Inferior parietal cortex (tissue), 1 donor: ENCODE data around the gene KCNQ1OT1.

Experiments
- DNase-seq: peaks from one replicate; pipeline ENCODE4 v3.0.0-alpha.2; 2016; ENCODE audit errors: extremely low spot score

Gene KCNQ1OT1

DNA sequence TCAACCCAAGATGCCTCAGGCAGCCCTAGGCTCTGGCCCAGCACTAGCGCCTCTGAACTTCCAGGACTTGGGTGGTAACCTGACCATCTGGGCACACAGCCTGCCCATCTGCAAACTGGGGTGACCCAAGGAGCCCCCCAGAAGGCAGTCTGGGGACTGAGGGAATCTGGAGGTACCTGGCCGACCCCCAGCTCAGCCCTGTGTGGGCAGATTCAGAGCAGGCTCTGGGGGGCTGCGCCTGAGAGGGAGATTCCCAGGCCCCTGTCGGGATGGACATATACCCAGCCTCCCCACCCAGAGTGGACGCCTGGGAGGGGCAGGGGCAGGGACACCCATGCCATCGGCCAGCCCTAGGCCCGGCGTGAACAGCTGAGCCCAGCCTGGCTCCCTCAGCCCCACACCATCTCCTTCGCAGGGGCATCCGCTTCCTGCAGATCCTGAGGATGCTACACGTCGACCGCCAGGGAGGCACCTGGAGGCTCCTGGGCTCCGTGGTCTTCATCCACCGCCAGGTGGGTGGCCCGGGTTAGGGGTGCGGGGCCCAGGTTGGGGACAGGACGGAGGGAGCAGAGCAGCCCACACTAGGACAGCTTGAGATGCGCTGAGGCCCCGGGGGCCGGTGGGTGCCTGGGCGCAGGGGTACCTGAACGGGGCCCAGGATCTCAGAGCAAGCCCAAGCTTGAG lies 128.1 kb downstream of the KCNQ1OT1 start:
- no peak for DNase-seq

DNA sequence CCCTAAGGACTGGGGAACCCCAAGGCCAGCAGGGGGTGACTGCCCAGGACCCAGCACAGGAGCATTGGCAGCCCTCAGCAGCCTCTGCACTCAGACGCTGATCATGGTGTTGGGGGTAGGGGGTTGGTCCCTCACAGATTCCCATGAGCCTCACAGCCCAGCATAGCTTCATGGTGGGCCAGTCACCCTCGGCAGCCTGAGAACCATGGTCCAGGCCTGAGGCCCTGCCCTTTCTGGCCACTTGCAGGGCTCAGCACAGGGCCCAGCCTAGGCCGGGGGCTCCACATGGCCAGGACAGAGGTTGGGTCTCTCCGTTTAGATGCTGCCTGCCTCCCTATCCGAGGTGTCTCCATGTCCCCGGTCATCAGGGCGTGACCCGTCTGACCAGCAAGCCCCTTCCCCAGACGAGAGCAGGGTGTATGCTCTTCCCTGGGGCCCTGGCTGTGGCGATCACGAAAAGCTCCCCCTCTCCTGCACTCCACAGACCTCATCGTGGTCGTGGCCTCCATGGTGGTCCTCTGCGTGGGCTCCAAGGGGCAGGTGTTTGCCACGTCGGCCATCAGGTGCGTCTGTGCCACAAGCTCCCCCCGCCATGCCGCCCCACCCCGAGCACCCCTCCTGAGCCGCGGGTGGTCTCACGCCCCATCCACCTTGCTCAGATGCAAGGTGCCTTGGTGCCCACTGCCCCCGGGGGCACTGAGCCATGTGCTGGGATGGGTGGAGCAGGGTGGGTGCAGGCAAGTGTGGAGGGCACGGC lies 128.8 kb downstream of the KCNQ1OT1 start:
- DNase-seq = no peak

DNA sequence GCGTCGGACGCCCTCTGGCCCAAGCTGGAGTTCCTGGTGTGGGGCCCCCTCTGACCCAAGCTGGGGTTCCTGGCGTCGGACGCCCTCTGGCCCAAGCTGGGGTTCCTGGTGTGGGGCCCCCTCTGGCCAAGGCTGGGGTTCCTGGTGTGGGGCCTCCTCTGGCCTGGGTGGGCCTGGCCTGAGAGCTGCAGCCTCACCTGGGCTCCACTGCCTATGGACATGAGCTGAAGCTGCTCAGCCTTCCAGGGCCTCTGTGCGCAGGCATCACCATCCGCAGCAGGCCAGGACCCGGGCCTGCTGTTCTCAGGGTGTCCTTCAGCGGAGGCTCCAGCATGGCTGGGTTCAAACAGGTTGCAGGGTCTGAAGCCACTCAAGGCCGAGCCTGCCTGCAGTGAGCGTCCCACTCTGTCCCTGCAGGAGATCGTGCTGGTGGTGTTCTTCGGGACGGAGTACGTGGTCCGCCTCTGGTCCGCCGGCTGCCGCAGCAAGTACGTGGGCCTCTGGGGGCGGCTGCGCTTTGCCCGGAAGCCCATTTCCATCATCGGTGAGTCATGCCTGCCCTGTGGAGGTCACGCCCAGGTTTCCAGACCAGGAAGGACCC lies 129.5 kb downstream of the KCNQ1OT1 start:
- no peak for DNase-seq

DNA sequence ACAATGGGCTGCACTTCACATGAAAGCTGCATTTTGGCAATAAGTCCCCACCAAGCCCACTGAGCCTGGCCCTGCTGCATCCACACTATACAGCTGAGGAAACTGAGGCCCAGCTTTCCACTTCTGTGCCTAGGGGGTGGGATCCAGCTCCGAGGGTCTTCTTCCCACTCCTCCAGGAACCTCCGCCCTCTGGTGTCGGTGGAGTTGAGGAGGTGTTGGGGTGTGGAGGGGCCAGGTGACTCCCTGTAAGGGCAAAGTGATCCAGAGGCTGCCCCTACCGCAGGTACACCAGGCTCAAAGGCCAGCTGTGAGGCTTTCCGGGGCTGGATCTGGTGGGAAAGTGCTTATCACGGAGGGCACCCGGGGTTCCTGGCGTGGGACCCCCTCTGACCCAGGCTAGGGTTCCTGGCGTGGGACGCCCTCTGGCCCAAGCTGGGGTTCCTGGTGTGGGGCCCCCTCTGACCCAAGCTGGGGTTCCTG lies 130.0 kb downstream of the KCNQ1OT1 start:
- DNase-seq = no peak

DNA sequence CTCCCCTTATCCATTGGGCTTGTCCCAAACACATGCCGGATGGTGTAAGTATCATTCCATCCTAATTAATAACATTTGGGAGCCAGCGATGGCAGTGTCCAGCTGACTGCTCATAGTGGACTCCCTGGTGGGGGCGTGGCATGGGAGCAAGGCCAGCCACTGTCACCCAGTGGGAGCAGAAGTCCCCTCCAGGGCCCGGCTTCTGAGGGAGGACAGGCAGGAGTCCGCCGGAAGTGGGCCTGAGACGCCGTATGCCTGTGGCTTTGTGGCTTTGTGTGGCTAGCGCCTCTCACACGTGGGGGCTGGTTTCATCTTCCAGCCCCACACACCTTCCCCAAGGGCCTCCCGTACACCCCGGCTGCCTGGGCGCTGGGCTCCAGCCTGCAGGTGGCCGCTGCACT lies 130.5 kb downstream of the KCNQ1OT1 start:
- DNase-seq = no peak

DNA sequence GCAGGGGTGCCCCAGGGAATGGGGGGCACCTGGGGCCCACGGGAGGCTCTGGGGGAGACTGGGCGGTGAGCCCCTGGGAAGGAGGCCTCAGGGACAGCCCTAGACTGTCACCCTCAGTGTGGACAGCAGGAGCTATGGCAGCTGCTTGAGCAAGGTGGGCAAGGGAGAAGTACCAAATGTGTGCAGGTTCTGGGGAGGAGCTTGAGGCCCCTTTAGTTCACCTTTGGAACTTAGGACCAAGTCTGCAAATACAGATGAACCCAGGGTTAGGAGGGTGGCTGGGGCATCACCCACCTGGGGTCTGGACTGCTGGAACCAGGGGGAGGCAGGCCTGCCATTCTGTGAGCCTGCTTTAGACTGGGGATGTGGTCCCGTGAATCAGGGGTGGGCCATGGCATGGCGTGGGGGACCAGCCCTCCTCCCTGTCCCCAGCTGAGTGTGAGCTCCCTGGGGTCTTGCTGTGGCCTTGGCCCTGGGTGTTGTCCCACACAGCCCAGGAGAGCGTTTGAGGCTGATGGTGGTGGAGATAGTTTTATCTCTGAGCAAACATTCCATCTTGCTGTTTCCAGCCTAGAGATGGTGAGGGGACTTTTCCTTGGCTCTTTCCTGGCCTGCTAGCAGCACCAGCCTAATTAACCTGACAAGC lies 132.6 kb downstream of the KCNQ1OT1 start:
- DNase-seq = no peak

DNA sequence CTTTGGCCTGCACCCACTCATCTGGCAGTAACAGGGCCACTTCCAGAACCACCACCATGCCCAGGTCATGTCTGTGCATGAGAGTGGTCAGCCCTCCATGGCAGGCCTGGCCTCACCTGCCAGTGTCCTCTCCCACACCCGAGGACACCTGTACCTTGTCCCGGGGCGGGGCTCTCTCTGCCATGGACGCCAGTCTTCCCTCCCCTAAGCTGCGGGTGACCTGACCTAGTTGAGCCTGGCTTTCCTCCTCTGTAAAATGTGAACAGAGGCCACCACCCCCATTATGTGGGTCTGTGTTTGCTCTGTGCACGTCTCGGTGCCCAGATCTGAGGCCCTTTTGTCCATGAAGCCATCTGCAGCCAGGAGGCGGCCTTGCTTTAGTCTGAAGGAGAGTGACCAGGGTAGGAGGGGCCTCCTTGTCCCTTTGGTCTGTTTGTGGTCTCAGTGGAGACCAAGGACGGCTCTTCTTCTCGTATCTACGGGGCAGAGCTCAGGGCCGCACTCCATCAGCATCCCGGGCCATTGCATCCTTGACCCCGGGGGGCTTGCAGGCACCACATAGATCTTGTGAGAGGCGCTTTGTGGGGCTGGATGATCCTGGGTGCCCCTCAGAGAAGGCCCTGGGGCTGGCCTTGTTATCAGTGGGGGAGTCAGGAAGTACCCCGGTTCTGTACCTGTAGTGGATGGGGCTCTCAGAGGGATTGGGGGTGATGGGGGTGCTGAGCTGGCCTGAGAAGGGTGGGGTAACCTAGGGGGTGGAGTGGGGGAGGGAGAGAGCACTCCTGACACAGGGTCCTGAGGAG lies 133.4 kb downstream of the KCNQ1OT1 start:
- DNase-seq = no peak

DNA sequence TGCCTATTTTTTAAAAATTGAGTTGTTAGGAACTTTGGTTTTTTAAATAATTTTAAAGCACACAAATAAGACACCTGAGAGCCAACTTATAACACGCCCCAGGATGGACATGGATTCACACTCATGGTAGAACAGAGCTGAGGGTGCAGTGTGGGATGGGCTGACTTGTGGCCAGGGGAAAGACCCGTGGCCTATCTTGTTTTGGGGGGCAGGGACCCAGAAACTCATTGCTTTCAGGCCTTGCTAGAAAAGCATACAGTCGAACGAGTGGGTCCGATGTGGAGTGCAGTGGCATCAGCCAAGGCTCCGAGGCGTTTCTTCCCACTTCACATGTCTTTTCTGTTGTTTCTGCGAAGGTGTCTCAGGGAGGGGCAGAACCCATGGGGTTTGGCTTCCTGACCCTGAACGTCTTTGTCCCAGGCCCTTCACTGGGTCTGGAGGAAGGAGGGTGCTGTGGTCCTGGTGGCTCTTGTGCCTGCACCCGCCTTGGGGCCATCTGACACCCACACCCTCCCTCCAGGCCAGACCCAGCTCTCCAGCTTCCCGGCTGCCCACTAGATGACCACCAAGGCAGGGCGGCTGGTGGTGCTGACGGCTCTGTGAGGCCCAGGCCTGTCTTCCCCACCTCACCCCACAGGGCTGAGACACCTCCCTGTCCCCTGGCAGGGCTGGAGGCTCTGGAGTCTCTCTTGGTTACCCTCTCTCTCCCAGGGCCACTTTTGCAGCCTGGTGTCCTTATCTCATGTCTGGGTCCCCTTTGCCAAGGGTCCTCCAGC lies 134.2 kb downstream of the KCNQ1OT1 start:
- DNase-seq = no peak

DNA sequence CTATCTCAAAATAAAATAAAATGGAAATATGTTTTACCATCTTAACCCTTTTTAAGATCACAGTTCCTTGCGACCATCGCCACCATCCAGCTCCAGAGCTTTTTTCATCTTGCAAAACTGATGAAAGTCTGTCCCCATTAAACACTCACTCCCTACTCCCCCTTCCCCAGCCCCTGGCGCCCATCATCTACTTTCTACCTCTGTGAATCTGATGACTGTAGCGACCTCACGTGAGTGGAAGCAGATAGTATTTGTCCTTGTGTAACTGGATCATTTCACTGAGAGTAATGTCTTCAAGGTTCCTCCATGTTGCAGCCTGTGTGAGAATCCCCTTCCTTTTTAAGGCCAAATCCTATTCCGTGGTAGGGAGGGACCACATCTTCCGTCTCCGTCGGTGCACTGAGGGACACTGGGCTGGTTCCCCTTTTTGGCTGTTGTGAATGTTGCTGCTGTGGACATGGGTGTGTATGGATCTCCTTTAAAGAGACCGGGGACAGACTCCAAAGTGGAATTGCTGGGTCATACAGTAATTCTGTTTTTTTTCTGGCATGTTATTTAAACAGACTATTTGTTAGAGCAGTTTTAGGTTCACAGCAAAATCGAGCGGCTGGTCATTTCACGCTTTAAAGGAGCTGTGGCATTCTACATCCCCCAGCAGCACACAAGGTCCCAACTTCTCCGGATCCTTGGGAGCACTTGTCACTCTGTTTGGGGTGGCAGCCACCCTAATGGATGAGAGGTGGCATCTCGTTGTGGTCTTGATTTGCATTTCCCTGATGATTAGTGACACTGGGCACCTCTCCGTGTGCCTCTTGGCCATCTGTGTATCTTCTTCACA lies 135.0 kb downstream of the KCNQ1OT1 start:
- no peak for DNase-seq

DNA sequence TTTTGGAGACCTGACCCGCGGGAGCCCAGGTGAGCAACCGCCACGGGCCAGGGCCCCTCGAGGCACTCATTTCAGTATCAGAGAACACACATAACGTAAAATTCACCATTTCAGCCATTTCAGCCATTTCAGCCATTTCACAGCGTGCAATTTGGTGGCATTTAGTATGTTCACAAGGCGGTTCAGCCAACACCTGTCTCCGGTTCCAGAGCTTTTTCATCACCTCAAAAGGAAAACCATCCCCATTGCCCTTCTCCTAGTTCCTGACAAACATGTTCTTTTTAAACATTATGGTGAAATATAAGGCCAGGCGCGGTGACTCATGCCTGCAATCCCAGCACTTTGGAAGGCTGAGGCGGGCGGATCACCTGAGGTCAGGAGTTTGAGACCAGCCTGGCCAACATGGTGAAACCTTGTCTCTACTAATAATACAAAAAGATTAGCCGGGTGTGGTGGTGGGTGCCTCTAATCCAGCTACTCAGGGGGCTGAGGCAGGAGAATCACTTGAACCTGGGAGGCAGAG lies 135.7 kb downstream of the KCNQ1OT1 start:
- DNase-seq = no peak

DNA sequence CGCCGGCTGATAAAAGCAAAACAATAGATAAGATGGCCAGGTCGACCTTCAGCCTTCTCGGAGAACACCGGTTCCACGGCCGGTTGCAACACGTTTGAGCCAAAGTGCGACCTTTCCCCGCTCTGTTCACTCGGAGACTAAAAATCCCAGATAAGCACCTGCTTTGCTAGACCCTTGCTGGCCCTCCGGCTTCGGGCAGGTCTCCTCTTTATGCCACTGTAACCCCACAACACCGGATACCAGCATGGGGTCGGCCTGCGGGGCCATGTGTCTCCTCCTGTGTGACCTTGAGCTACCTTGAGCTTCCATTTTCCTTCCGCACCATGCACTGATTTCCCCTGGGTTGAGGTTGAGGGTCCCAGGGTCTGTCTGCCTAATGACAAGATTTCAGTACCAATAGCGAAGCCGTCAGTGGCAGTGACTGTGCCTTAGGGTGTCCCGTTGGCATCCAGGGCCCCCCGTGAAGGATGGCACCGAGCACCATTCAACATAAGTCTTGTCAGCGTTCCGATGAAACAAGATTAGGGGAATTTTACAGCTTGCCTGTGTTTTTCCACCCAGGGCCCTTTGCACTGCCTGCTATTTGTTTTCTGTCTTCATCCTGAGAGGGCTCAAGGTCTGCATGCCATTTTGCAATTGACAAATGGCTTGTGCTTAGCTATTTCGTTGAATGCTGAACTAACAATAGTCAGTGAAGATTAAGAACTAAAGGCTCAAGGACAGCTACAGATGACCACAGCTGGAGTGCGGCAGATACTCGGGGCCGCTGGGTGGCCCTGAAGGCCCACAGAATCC lies 136.4 kb downstream of the KCNQ1OT1 start:
- no peak for DNase-seq

DNA sequence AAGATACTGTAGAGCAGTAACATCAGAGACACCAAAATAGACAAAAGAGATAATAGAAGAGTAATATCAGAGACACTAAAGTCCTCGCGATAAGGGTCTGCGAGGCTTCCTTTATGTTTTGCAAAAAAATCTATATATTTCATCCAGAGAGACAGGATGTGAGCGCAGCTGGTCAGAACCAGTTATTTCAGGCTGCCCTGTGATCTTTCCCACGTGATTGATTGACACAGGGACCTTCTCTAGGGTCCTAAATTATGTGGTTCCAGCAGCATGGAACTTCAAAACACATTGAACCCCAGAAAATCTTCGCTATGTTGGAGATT lies 136.9 kb downstream of the KCNQ1OT1 start:
- no peak for DNase-seq

DNA sequence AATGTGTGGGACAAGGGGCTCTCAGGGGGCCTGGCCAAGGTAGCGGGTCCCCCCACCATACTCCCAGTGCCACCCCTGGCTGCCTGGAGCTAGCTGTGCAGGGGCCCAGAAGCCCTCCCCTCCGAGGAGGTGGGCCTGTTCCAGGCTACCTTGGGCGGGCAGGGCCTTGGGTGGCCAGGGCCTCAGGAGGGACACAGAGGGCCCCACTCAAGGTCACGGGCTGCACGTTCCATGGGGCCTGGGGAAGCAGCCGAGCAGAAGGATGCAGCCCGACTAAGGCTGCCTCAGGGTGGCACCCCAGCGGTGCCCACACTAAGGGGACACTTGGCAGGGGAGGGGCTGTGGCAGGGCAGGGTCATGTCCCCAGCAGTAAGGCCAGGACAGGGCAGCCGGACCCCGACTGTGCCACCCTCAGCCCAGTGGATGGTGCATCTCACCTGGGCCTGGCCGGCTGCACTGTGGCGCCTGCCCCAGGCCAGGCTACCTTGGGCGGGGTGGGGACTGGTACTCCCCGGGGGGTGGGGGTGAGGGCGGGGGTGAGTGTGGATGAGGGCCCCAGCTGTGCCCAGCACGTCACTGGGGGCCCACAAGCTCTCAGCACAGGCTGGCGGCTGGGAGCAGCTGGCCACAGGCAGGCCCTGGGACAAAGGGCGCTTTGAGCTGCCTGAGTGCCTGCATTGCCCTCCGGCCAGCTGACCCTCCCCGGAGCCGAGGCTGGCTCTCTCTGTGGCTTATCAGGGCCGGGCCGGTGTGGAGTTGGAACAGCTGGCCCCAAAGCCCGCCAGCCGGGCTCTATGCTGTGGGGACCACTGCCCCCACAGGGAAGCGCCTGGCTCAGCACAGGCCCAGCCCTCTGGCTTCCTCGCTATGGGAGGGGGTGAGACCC lies 137.9 kb downstream of the KCNQ1OT1 start:
- peak; percentile 63 for DNase-seq

DNA sequence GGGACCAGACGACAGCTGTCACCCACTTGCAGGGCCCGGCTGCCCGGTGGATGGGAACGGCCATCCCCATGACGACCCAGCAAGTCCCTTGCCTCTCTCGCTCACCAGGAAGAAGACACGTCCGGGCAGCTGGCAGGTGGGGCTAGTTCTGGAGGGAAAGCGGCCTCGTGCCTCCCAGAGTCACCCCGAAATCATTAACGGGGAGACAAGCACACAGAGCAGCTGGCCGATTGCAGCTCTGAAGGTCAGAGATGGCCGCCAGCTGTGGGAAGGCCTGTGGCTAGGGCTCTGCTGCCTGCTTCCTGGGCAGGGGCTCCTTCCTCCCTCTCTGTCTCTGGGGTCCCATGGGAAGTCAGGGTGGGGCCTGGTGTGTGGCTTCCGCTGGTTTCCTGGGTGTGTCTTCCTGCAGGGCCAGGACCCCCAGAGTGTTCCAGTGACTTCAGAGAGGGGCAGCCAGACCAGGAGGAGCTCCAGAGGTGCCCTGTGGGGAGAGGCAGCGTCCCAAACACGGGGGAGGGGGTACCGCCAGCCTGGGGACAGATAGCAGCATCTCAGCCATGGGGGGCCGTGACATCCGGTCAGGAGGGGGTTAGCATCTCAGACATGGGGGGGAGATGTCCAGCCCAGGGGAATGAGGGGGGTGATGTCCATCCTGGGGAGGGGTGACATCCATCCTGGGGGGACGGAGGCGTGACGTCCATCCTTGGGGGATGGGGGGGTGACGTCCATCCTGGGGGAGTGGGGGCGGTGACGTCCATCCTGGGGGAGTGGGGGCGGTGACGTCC lies 140.1 kb downstream of the KCNQ1OT1 start:
- no peak for DNase-seq

DNA sequence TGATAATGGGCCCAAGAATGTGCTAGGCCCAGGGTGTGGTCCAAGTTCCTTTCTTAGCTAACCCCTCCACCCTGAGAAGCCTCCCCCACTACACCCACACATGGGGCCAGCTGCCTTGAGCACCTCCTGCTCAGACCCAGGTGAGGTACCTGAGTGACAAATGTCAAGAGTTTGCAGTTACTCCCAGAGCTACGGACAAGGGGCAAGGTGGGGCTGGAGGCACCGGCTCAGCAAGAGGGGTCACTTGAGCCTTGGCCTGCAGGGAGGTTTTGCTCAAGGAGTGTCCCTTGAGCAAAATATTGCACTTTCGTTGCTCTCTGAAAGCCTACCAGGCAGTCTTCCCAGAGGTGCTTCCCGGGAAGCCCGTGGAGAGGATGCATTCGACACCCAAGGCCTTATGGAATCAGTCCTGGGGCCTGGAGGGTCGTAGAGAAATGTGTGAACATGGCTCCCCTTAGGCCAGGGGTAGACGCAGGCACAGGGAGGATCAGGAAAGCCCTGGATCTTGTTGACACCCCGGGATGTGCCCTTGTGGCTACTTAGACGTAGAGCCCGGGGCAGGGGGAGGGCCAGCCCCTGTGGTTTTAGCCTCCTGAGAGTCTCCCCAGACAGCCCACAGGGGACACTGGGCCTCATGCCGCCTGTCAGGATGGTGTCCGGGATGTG lies 140.8 kb downstream of the KCNQ1OT1 start:
- DNase-seq = no peak

DNA sequence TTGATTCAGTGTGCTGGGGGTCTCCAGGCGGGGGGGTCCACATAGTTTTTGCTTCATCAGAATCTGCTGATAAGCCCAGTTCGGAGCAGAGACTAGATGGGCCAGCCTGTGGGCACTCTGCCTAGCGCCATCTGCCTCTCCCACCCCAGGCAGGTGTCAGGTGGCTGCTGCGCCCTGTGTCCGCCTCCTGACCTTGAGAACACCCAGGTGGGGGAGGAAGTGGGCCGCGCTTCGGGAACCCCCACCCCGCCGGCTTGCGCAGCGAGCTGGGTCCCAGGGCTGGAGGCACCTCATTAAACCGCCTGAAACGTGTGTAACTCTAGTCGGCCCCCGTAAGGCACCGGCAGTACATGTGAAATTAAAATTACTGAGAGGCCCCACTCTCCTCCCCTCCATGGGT lies 141.4 kb downstream of the KCNQ1OT1 start:
- no peak for DNase-seq
